ENCODE data around the gene FOXL2. TPM values are rescaled to one million over a fixed set of nuclear protein-coding genes. Genes with fewer than 3 reads are reported as not detected.

FOXL2 gene
- total and polyA plus RNA-seq, 2 of the 4 experiments (the other 2 are of a cell fraction) = 0.07 TPM; not detected in 1

DNA sequence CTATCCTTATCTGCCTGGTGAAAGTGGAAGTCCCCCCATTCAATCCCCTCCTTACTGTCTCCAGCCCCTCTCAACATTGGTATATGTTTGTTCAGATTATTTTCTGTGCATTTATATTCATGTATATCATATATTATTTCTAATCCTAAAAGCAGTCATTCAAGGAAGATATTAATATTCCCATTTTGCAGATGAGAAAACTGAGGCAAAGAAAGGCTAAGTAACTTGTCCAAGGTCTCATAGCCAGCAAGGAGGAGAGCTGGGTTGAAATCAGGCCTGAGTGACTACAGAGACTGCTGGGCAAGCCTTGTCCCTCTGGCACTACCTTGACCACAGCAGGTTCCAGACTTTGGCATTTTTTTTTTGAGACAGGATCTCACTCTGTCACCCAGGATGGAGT, 29.1 kb upstream of the FOXL2 start:
- dilution Hi-C loops (cut with HindIII; ENCODE audit: low sequenced_read_pairs, unreplicated experiment) (no loop called here), intact Hi-C loops (cut with micrococcal nuclease) (no loop called here), in situ Hi-C loops (cut with MboI; ENCODE audit: low sequenced_read_pairs) (no loop called here)
- Histone ChIP-seq H2BK5ac (ENCODE audit: low read depth, low read length, poor library complexity, severe bottlenecking) (no peak overlapping the region), H3K14ac (replicated peaks; ENCODE audit: low read depth, low read length) (no peak overlapping the region), H3K79me1 (ENCODE audit: low read depth in 1 of 2, low read length in 2 of 2) (no peaks in the 10 kb centered on the region), H4K20me1 (ENCODE audit: insufficient read depth, low read length) (no peaks in the 10 kb centered on the region), H2AFZ (replicated peaks; ENCODE audit: low read length, poor library complexity) (no peak overlapping the region), H2BK120ac (ENCODE audit: low read depth, low read length) (no peak overlapping the region), H4K8ac (ENCODE audit: low read depth in 2 of 2, low read length in 2 of 2) (no peak overlapping the region), H3K4me3 (ENCODE audit: insufficient read depth, low read depth, low read length) (no peak overlapping the region), H3K56ac (ENCODE audit: extremely low read depth, insufficient read depth, low read length) (no peak overlapping the region), H3K23ac (ENCODE audit: low read depth, low read length) (no peak overlapping the region), H3K27me3 (ENCODE audit: control insufficient read depth, insufficient read depth, low read length) (peaks cover 3% of the 10 kb centered on the region), H3K4me1 (ENCODE audit: control insufficient read depth, insufficient read depth, low read length) (no peaks in the 10 kb centered on the region), H3K4ac (ENCODE audit: low read depth, low read length) (no peak overlapping the region), H3K18ac (ENCODE audit: low read depth, low read length) (no peak overlapping the region), H3K4me2 (ENCODE audit: low read depth, low read length) (no peak overlapping the region), H2AK9ac (replicated peaks; ENCODE audit: low read depth, low read length, poor library complexity) (no peak overlapping the region), H4K5ac (ENCODE audit: low read depth, low read length) (no peak overlapping the region), H3K9me3 (ENCODE audit: control insufficient read depth, insufficient read depth, low read length) (no peaks in the 10 kb centered on the region), H4K91ac (ENCODE audit: insufficient read depth, low read depth, low read length) (no peak overlapping the region), H2BK15ac (ENCODE audit: low read depth, low read length) (no peak overlapping the region), H3K36me3 (ENCODE audit: control insufficient read depth, insufficient read depth, low read length) (no peaks in the 10 kb centered on the region), H2BK20ac (ENCODE audit: low read depth, low read length) (no peak overlapping the region), H3K9me1 (ENCODE audit: insufficient read depth, low read length) (no peaks in the 10 kb centered on the region), H3K27ac (ENCODE audit: insufficient read depth, low read length) (no peak overlapping the region), H2AK5ac (ENCODE audit: low read depth, low read length) (no peak overlapping the region), H3K9ac (ENCODE audit: low read depth, low read length) (no peak overlapping the region)
- ChIA-PET POLR2A (ENCODE audit: unreplicated experiment) (no interaction called here), CTCF (no interaction called here)
- no TSS peak for BruUV-seq (replicated peaks)
- ATAC-seq (ENCODE audit: low read depth) = no peak
- no peak for DNase-seq
- TF ChIP-seq, protein P1, sequence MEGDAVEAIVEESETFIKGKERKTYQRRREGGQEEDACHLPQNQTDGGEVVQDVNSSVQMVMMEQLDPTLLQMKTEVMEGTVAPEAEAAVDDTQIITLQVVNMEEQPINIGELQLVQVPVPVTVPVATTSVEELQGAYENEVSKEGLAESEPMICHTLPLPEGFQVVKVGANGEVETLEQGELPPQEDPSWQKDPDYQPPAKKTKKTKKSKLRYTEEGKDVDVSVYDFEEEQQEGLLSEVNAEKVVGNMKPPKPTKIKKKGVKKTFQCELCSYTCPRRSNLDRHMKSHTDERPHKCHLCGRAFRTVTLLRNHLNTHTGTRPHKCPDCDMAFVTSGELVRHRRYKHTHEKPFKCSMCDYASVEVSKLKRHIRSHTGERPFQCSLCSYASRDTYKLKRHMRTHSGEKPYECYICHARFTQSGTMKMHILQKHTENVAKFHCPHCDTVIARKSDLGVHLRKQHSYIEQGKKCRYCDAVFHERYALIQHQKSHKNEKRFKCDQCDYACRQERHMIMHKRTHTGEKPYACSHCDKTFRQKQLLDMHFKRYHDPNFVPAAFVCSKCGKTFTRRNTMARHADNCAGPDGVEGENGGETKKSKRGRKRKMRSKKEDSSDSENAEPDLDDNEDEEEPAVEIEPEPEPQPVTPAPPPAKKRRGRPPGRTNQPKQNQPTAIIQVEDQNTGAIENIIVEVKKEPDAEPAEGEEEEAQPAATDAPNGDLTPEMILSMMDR (conservative IDR thresholded peaks at IDR 0.05; ENCODE audit: low read depth, low read length) = no peak
- TF ChIP-seq FOS (IDR thresholded peaks at IDR 0.05; ENCODE audit: low read depth, low read length) = no peak
- no peak for TF ChIP-seq BHLHE40 (IDR thresholded peaks at IDR 0.05; ENCODE audit: low read depth, low read length)
- TF ChIP-seq MAFK (IDR thresholded peaks at IDR 0.05; ENCODE audit: low read depth, low read length) = no peak
- TF ChIP-seq SMC3 (IDR thresholded peaks at IDR 0.05; ENCODE audit: low read depth, low read length) = no peak
- no peak for TF ChIP-seq CHD1 (IDR thresholded peaks at IDR 0.05; ENCODE audit: low read depth, low read length)
- TF ChIP-seq, protein P2, sequence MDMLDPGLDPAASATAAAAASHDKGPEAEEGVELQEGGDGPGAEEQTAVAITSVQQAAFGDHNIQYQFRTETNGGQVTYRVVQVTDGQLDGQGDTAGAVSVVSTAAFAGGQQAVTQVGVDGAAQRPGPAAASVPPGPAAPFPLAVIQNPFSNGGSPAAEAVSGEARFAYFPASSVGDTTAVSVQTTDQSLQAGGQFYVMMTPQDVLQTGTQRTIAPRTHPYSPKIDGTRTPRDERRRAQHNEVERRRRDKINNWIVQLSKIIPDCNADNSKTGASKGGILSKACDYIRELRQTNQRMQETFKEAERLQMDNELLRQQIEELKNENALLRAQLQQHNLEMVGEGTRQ (IDR thresholded peaks at IDR 0.05; ENCODE audit: low read depth, low read length) = no peak
- TF ChIP-seq POLR2A (IDR thresholded peaks at IDR 0.05; ENCODE audit: low read depth, low read length) = no peak
- no peak for TF ChIP-seq MXI1 (IDR thresholded peaks at IDR 0.05; ENCODE audit: borderline replicate concordance, low read depth, low read length)
- TF ChIP-seq RAD21 (IDR thresholded peaks at IDR 0.05; ENCODE audit: low read length) = no peak
- TF ChIP-seq NFE2L2 (IDR thresholded peaks at IDR 0.05; ENCODE audit: low read depth, low read length) = no peak
- TF ChIP-seq MAZ (IDR thresholded peaks at IDR 0.05; ENCODE audit: borderline replicate concordance, low read depth, low read length) = no peak
- TF ChIP-seq, protein P3, sequence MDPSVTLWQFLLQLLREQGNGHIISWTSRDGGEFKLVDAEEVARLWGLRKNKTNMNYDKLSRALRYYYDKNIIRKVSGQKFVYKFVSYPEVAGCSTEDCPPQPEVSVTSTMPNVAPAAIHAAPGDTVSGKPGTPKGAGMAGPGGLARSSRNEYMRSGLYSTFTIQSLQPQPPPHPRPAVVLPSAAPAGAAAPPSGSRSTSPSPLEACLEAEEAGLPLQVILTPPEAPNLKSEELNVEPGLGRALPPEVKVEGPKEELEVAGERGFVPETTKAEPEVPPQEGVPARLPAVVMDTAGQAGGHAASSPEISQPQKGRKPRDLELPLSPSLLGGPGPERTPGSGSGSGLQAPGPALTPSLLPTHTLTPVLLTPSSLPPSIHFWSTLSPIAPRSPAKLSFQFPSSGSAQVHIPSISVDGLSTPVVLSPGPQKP (IDR thresholded peaks at IDR 0.05; ENCODE audit: borderline replicate concordance, low read depth, low read length) = no peak
- TF ChIP-seq CEBPB (IDR thresholded peaks at IDR 0.05; ENCODE audit: low read depth, low read length) = no peak
- no peak for TF ChIP-seq RCOR1 (IDR thresholded peaks at IDR 0.05; ENCODE audit: insufficient replicate concordance, low read length)
- TF ChIP-seq RFX5 (IDR thresholded peaks at IDR 0.05; ENCODE audit: low read depth, low read length) = no peak
